Body of pancreas (tissue), 4 donors: Measurements from ENCODE around the gene KRTDAP. TPM values are rescaled to one million over a fixed set of nuclear protein-coding genes. Genes with fewer than 3 reads are reported as not detected.

Source experiments
- ATAC-seq: fragments of 150-250 bp; one replicate; pipeline ENCODE4 v1.9.1; 2016
- DNase-seq, 4 donors: peaks; one replicate each; pipeline ENCODE4 v3.0.0-alpha.2; 2019
- H3K27ac ChIP-seq, 4 donors: fragments of 200-600 bp; sonication (generic); 1 replicate in 3 of 4; 2 replicates in 1 of 4; pipeline versions ENCODE4 v1.5.1 to v1.6.1; 2016 to 2019; ENCODE audit warnings: mild to moderate bottlenecking in 1 of 4, mixed read lengths in 1 of 4, moderate library complexity in 1 of 4
- H3K27me3 ChIP-seq, 2 donors: fragments of 200-600 bp; sonication (generic); one replicate each; pipeline ENCODE4 v1.6.0; 2016; ENCODE audit warnings: mild to moderate bottlenecking in 1 of 2
- H3K36me3 ChIP-seq, 2 donors: fragments of 200-600 bp; sonication (generic); replicated peaks in 1 of 2; 2 replicates each; pipeline ENCODE4 v1.5.1; 2016; ENCODE audit warnings: low read depth in 2 of 2; ENCODE audit not compliant: insufficient read depth in 1 of 2
- H3K4me1 ChIP-seq: fragments of 200-600 bp; sonication (generic); one replicate; pipeline ENCODE4 v1.6.0; 2016
- H3K4me3 ChIP-seq, 2 donors: fragments of 200-600 bp; sonication (generic); 1 replicate in 1 of 2; 2 replicates in 1 of 2; pipeline ENCODE4 v1.5.1; 2016 to 2019
- H3K9me3 ChIP-seq, 3 donors: fragments of 200-600 bp; sonication (generic); 1 replicate in 2 of 3; 2 replicates in 1 of 3; pipeline ENCODE4 v1.5.1; 2016
- POLR2A ChIP-seq, 3 donors: fragments of 450-650 bp; IDR thresholded peaks; one replicate each; pipeline ENCODE4 v1.6.1; 2016; ENCODE audit warnings: antibody characterized with exemption in 3 of 3, mild to moderate bottlenecking in 2 of 3
- WGBS, 2 donors: methylation state at CpG; one replicate each; pipeline ENCODE4 v1.1.5; 2017; 5-methylcytosine and 5-hydroxymethylcytosine counted together
- intact Hi-C: fragments of 100-400 bp; cut with DNase I; formaldehyde crosslinking; loops from one replicate; pipeline ENCODE4 v1.15.1; 2023
- total RNA-seq, 2 donors: library from RNA; depleted of rRNA; stranded (reverse); fragments of >200 nt; gene quantifications; one replicate each; pipeline ENCODE4 v1.1.0, GENCODE V29; 2016
- TF ChIP-seq, protein P1 (sequence below), 7 experiments: fragments of 450-650 bp in 4 of 7; fragments of 200-600 bp in 3 of 7; sonication (generic) in 3 of 7; IDR thresholded peaks; one replicate each; pipeline ENCODE4 v1.5.1; 2016 to 2019; ENCODE audit warnings: antibody characterized with exemption in 7 of 7

KRTDAP gene, protein sequence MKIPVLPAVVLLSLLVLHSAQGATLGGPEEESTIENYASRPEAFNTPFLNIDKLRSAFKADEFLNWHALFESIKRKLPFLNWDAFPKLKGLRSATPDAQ
- not detected for total RNA-seq

DNA sequence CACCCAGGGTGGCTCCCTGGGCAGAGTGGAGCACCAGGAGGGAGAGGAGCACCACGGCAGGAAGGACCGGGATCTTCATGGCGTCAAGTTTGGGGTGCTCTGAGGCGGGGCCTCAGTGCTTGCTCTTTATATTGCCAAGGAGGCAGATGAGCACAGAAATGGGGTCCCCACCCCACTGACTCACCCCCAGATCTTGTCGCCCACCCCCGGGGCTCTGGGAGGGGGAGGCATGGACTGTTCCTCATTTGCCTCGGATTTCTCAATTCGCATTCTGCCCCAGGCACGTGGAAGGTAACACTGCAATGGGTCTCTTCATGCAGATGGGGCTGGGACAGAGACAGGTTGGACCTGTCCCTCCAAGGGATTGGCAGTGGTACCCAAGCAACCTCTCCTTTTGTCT is at the start of gene KRTDAP:
KRTDAP (minus strand) TSS at position 101 of the 400 bp plus-strand sequence; CDS start at position 79, 22 bp downstream.
- H3K4me3 ChIP-seq: no peak within 1 kb of the TSS
- no peak within 1 kb of the TSS for H3K27ac ChIP-seq
- ATAC-seq (no peak), DNase-seq (no peak)
- WGBS, 2 donors: 77 to 79% methylated on average over 9 of the region's 9 CpGs
- peaks cover 15% of the 10 kb centered on the region for H3K4me1 ChIP-seq
- intact Hi-C loops: loop anchor here (10.0 kb wide), 1 partner anchor 146 kb away; the partner anchor contains the start of gene FFAR1
- no peak for TF ChIP-seq POLR2A (IDR thresholded peaks at IDR 0.05)
- TF ChIP-seq, protein P1, sequence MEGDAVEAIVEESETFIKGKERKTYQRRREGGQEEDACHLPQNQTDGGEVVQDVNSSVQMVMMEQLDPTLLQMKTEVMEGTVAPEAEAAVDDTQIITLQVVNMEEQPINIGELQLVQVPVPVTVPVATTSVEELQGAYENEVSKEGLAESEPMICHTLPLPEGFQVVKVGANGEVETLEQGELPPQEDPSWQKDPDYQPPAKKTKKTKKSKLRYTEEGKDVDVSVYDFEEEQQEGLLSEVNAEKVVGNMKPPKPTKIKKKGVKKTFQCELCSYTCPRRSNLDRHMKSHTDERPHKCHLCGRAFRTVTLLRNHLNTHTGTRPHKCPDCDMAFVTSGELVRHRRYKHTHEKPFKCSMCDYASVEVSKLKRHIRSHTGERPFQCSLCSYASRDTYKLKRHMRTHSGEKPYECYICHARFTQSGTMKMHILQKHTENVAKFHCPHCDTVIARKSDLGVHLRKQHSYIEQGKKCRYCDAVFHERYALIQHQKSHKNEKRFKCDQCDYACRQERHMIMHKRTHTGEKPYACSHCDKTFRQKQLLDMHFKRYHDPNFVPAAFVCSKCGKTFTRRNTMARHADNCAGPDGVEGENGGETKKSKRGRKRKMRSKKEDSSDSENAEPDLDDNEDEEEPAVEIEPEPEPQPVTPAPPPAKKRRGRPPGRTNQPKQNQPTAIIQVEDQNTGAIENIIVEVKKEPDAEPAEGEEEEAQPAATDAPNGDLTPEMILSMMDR (IDR thresholded peaks at IDR 0.05): no peak
- H3K27me3 ChIP-seq: no peaks in the 10 kb centered on the region
- no peaks in the 10 kb centered on the region for H3K9me3 ChIP-seq
- H3K36me3 ChIP-seq: no peaks in the 10 kb centered on the region

DNA sequence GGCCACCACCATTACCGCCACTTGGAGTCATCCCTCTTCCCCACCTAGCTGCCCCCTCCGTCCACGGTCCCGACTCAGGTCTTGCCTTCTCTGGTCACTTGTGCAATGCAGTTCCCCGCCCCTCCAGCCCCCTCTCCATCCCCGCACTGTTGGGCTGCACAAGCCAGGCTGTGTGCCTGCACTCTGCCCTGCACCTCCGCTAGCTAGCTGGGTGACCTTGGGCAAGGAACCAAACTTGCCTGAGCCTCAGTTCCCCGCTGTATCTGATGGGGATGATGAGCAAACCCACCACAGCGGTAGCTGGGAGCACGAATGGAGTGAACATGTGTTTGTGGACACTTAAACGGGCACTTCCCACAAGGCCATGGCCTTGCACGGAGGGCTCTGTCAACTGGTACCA is 49.6 kb upstream of the KRTDAP start:
- no peaks in the 10 kb centered on the region for H3K27me3 ChIP-seq
- no peaks in the 10 kb centered on the region for H3K36me3 ChIP-seq
- no peak overlapping the region for H3K4me3 ChIP-seq
- ATAC-seq: no peak
- no peak overlapping the region for H3K27ac ChIP-seq
- no peak for DNase-seq
- intact Hi-C loops: no loop called here
- peaks cover 8% of the 10 kb centered on the region for H3K4me1 ChIP-seq
- H3K9me3 ChIP-seq: no peaks in the 10 kb centered on the region
- TF ChIP-seq, protein P1 (IDR thresholded peaks at IDR 0.05): no peak
- no peak for TF ChIP-seq POLR2A (IDR thresholded peaks at IDR 0.05)
- WGBS, 2 donors: 86 to 89% methylated on average over 6 to 12 of the region's 12 CpGs

DNA sequence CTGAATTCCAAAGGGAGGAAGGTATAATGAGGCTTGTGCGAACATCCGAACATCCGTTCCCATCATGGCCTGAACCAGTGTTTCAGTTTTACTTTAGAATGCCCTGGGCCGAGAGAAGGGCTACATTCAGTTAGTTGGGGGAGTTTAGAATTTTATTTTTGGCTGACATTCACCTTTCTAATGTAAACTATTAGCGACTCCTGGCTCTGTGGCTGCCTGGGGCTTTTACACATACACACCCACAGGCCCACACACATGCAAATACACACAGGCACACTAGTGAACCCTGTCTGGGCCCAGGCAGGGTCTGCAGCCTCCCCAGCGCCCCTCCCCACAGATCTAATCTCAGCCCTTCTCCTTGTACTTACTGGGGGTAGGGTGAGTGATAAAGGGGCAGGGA is 49.0 kb upstream of the KRTDAP start:
- ATAC-seq (no peak), DNase-seq (no peak)
- Histone ChIP-seq H3K27me3 (no peaks in the 10 kb centered on the region), H3K4me3 (no peak overlapping the region), H3K9me3 (no peaks in the 10 kb centered on the region), H3K27ac (no peak overlapping the region), H3K4me1 (peaks cover 3% of the 10 kb centered on the region), H3K36me3 (no peaks in the 10 kb centered on the region)
- WGBS, 2 donors: 70 to 73% methylated on average over 6 of the region's 6 CpGs
- TF ChIP-seq, protein P1 (IDR thresholded peaks at IDR 0.05): no peak
- no peak for TF ChIP-seq POLR2A (IDR thresholded peaks at IDR 0.05)
- intact Hi-C loops: no loop called here

DNA sequence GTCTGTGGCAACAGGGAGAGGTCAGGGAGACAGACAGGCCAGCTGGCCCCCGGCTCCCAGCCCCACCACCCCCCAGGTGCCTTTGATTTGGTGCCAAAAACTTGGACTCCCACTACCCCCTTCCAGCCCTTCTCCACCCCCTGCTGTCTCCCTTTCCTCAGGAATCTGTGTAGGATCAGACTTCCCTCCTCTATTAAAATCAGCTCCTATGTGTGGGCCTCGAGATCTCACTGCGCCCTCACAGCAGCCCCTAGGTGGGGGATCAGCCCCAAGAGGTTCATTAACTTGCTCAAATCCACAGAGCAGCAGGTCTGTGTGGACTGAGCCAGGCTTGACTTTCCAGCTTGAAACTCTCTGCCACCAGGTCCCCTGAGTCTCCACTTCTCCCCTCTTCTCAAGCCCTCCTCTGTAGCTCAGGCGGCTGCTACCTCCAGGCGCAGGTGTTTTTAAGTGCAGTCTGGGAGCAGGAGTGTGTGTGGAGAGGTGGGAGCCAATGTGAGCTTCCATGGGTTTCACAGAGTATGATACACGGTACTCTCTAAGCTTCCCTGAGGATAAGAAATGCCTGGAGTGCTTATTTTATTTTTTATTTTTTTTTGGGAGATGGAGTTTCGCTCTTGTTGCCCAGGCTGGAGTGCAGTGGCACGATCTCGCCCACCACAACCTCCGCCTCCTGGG is 44.7 kb upstream of the KRTDAP start:
- TF ChIP-seq, protein P1 (IDR thresholded peaks at IDR 0.05): no peak
- TF ChIP-seq POLR2A (IDR thresholded peaks at IDR 0.05): no peak
- intact Hi-C loops: no loop called here
- no peak overlapping the region for H3K27ac ChIP-seq

More for the DNA sequence above, 44.7 kb upstream of the KRTDAP start:
- H3K36me3 ChIP-seq: no peaks in the 10 kb centered on the region
- peaks cover 9% of the 10 kb centered on the region for H3K4me1 ChIP-seq
- no peaks in the 10 kb centered on the region for H3K9me3 ChIP-seq
- H3K4me3 ChIP-seq: no peak overlapping the region
- 60 to 68% methylated on average over 10 of the region's 10 CpGs for WGBS, 2 donors
- ATAC-seq: no peak
- DNase-seq: no peak
- no peaks in the 10 kb centered on the region for H3K27me3 ChIP-seq
